Panc1 (cell line): ENCODE data around the gene ZSCAN21. TPM values are rescaled to one million over a fixed set of nuclear protein-coding genes. Genes with fewer than 3 reads are reported as not detected.
"Not testable (repeated sequence)": the region's sequence is repeated elsewhere in the genome, so short reads cannot be mapped to it uniquely, and the experiment has no call there.

Source experiments
- ATAC-seq: fragments of 200-7000 bp; cut with Tn5 transposase; 2 replicates; pipeline ENCODE4 v1.9.1; 2020; ENCODE audit warnings: mild to moderate bottlenecking, moderate library complexity
- BruUV-seq: library from RNA; stranded (reverse); fragments of 400-500 nt; replicated peaks from 2 replicates; lab custom pipeline; 2021; lab: Mats Ljungman, UMichigan
- CTCF ChIA-PET: fragments of 300-600 bp; sonication (Branson Sonifier 250); formaldehyde crosslinking; loops from one replicate; lab custom pipeline; 2022; ENCODE audit warnings: antibody characterized with exemption; lab: Charles Lee
- POLR2A ChIA-PET: fragments of 300-600 bp; sonication (Branson Sonifier 250); formaldehyde crosslinking; loops from one replicate; lab custom pipeline; 2022; ENCODE audit warnings: antibody characterized with exemption; lab: Charles Lee
- DNase-seq: peaks from one replicate; pipeline ENCODE4 v3.0.0-alpha.2; 2010; ENCODE audit warnings: low read depth, low spot score
- H3K27ac ChIP-seq: 2 replicates; pipeline ENCODE4 v1.5.1; 2011; ENCODE audit warnings: mild to moderate bottlenecking, low read length, inconsistent platforms
- H3K27me3 ChIP-seq: fragments of 200-500 bp; sonication (Bioruptor generic); 2 replicates; pipeline ENCODE4 v1.6.0; 2014; ENCODE audit warnings: low read length, inconsistent platforms; ENCODE audit not compliant: control insufficient read depth, insufficient read depth
- H3K36me3 ChIP-seq: fragments of 200-500 bp; sonication (Bioruptor generic); 2 replicates; pipeline ENCODE4 v1.5.1; 2014; ENCODE audit warnings: inconsistent platforms, mild to moderate bottlenecking, low read length, moderate library complexity; ENCODE audit not compliant: control insufficient read depth, insufficient read depth
- H3K4me1 ChIP-seq: 2 replicates; pipeline ENCODE4 v1.5.1; 2011; ENCODE audit warnings: inconsistent platforms, mild to moderate bottlenecking, low read length, moderate library complexity; ENCODE audit not compliant: control insufficient read depth, insufficient read depth
- H3K4me3 ChIP-seq, 2 experiments: 2 replicates each; pipeline ENCODE4 v1.5.1; 2011 to 2012; ENCODE audit warnings: low read depth in 2 of 2, low read length in 2 of 2, mild to moderate bottlenecking in 2 of 2, inconsistent platforms in 1 of 2, moderate library complexity in 1 of 2
- H3K9me3 ChIP-seq: fragments of 200-500 bp; sonication (Bioruptor generic); 2 replicates; pipeline ENCODE4 v1.5.1; 2014; ENCODE audit warnings: low read depth, mild to moderate bottlenecking, inconsistent platforms, low read length, moderate library complexity; ENCODE audit not compliant: control insufficient read depth, insufficient read depth
- POLR2AphosphoS5 ChIP-seq: IDR thresholded peaks from 2 replicates; pipeline ENCODE4 v1.6.1; 2012; ENCODE audit warnings: mild to moderate bottlenecking, low read depth, low read length, moderate library complexity
- TCF7L2 ChIP-seq: IDR thresholded peaks from 2 replicates; pipeline ENCODE4 v1.6.1; 2011; ENCODE audit warnings: mild to moderate bottlenecking, low read depth, low read length, inconsistent platforms
- in situ Hi-C: cut with HindIII; loops from 2 replicates; pipeline ENCODE4 v1.10.0; 2016; ENCODE audit warnings: low sequenced_read_pairs, low pct_unique_long_range_greater_than_20kb
- intact Hi-C: fragments of 100-400 bp; cut with micrococcal nuclease; formaldehyde crosslinking; loops from one replicate; pipeline ENCODE4 v1.10.0; 2022; ENCODE audit not compliant: unreplicated experiment
- total RNA-seq: library from RNA; stranded (reverse); gene quantifications from one replicate; pipeline ENCODE4 v1.2.1, GENCODE V29; 2021; ENCODE audit not compliant: unreplicated experiment
- TF ChIP-seq, protein P1 (sequence below), 2 experiments: IDR thresholded peaks; 2 replicates each; pipeline ENCODE4 v1.6.1; 2011 to 2012; ENCODE audit warnings: low read depth in 2 of 2, control low read depth in 1 of 2, low read length in 1 of 2, mild to moderate bottlenecking in 1 of 2, moderate library complexity in 1 of 2; ENCODE audit not compliant: insufficient read depth in 1 of 2

The ZSCAN21 gene
- total RNA-seq, 1 experiment from 2014 or later, result 13.4 TPM

DNA sequence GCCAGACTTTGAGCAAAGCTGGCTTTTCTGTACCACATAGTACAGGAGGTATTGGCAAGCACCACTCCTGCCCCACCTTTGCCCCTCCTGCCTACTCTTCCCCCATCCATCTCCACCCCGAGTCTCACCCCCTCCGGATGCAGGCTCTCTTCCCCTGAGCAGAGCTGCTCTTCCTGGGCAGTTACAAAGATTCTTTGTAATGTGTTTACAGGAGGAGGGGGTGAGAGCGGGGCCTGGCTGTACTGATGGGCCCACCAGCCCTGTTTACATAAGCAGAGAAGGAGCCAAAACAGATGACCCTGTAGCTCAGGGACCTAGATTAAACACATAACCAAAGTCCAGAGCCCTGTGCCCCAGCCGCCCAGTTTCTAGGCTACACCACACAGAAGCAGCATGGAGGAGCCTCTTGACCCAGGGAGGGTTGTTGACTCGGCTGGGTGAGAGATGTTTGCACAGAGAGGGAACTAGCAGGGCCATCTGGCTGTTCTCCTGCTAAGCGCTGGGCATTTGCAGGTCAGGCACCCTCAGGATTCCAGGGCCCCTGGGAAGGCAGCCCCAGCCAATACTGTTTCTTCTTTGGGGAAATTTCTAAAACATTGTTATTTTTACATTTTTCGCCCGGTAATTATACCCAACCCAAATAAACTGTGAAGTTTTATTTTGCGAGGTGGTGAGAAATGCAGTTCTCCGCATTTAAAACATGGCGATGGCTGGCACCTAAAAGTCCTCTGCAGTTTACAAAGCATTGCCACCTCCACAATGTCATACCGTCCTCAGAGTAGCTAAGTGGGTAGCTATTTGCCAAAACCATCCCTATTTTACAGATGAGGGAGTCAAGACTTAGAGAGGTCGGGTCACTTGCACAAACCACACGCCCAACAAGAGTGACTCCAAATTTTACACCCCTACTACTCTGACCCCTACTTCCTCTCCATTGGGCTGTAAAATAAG, 45.6 kb upstream of the ZSCAN21 start:
- no peaks in the 10 kb centered on the region for H3K36me3 ChIP-seq
- no peaks in the 10 kb centered on the region for H3K27me3 ChIP-seq
- intact Hi-C loops, result no loop called here
- POLR2A ChIA-PET, result no interaction called here
- ATAC-seq (peak; percentile 83), DNase-seq (no peak)
- peak overlapping the region in 1 of 2 experiments; percentile 5; a peak in 1 of 4 replicates for H3K4me3 ChIP-seq
- BruUV-seq, result no TSS peak
- H3K27ac ChIP-seq, result peak overlapping the region; percentile 45
- TF ChIP-seq POLR2AphosphoS5 (no peak), TCF7L2 (no peak)
- in situ Hi-C loops, result no loop called here
- CTCF ChIA-PET, result interaction anchor here (1.1 to 1.8 kb wide), 2 partner anchors 11 to 90 kb away, joined by 3 to 5 read pairs; partner anchors contain the start of gene ZKSCAN1
- H3K9me3 ChIP-seq, result no peaks in the 10 kb centered on the region
- H3K4me1 ChIP-seq, result peaks cover 17% of the 10 kb centered on the region

DNA sequence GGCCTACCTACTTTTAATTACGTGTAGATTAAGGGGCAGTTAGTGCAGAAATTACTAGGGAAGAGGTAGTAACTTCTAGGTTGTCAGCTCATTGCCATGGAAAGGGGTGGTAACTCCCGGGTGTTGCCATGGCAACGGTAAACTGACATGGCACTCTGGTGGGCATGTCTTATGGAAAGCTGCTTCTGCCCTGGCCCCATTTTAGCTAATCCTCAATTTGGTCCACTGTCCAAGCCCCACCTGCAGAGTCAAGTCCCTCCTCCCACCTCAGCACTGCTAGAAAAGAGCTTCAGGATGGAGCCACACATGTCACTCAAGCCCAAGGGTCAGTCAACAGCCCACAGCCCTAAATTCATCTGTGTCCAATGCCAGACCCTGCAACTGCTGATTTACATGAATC, 41.7 kb upstream of the ZSCAN21 start:
- Histone ChIP-seq H3K9me3 (no peaks in the 10 kb centered on the region), H3K27ac (no peak overlapping the region), H3K36me3 (no peaks in the 10 kb centered on the region), H3K27me3 (no peaks in the 10 kb centered on the region), H3K4me3 (no peak overlapping the region), H3K4me1 (peaks cover 13% of the 10 kb centered on the region; the same call in 1 of the 2 replicates)
- ChIA-PET POLR2A (no interaction called here), CTCF (no interaction called here)
- ATAC-seq (no peak), DNase-seq (no peak)
- in situ Hi-C loops (no loop called here), intact Hi-C loops (no loop called here)
- no peak for TF ChIP-seq POLR2AphosphoS5
- TF ChIP-seq, protein P1, sequence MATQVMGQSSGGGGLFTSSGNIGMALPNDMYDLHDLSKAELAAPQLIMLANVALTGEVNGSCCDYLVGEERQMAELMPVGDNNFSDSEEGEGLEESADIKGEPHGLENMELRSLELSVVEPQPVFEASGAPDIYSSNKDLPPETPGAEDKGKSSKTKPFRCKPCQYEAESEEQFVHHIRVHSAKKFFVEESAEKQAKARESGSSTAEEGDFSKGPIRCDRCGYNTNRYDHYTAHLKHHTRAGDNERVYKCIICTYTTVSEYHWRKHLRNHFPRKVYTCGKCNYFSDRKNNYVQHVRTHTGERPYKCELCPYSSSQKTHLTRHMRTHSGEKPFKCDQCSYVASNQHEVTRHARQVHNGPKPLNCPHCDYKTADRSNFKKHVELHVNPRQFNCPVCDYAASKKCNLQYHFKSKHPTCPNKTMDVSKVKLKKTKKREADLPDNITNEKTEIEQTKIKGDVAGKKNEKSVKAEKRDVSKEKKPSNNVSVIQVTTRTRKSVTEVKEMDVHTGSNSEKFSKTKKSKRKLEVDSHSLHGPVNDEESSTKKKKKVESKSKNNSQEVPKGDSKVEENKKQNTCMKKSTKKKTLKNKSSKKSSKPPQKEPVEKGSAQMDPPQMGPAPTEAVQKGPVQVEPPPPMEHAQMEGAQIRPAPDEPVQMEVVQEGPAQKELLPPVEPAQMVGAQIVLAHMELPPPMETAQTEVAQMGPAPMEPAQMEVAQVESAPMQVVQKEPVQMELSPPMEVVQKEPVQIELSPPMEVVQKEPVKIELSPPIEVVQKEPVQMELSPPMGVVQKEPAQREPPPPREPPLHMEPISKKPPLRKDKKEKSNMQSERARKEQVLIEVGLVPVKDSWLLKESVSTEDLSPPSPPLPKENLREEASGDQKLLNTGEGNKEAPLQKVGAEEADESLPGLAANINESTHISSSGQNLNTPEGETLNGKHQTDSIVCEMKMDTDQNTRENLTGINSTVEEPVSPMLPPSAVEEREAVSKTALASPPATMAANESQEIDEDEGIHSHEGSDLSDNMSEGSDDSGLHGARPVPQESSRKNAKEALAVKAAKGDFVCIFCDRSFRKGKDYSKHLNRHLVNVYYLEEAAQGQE (IDR thresholded peaks at IDR 0.05; ENCODE audit: insufficient read depth in 1 of 2, low read depth in 2 of 2, low read length in 1 of 2), result no peak
- BruUV-seq, result no TSS peak

DNA sequence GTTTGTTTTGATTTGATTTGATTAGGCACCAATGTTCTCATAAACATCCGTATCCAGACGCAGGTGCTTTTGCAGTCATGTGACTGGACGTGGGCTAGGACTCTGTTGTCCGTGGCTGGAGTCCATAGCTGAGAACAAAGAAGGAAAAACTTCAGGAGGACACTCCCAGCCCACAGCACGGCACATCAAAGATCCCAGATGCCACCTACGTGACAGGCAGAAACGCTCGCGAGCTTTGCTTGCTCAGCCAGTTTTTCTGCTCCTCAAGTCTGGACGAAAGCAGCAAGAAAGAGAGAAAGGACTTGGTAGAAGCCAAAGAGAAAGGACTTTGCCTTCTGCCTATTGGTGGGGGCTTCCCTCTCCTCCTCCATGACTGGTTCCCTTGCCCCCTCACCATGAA, 41.0 kb upstream of the ZSCAN21 start:
- CTCF ChIA-PET, result no interaction called here

DNA sequence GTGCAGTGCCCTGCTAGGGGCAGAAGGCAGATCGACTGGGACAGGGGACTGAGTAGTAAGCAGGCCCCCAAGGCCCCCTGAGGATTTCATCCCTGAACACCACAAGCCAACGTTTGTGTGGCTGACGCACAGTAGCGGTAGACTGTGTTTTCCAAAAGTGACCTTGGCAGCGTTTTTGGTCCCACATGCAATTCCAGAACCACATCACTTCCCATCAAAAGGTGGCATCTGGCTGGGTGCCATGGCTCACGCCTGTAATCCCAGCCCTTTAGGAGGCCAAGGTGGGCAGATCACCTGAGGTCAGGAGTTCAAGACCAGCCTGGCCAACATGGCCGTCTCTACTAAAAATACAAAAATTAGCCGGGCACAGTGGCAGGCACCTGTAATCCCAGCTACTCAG, 39.6 kb upstream of the ZSCAN21 start:
- ATAC-seq, POLR2A ChIA-PET, in situ Hi-C loops: not testable (repeated sequence)

More for the DNA sequence above, 41.0 kb upstream of the ZSCAN21 start:
- Histone ChIP-seq H3K9me3 (no peaks in the 10 kb centered on the region), H3K27ac (no peak overlapping the region), H3K4me1 (peaks cover 13% of the 10 kb centered on the region; the same call in 1 of the 2 replicates), H3K36me3 (no peaks in the 10 kb centered on the region), H3K4me3 (no peak overlapping the region), H3K27me3 (no peaks in the 10 kb centered on the region)
- TF ChIP-seq TCF7L2, result peak; percentile 67; the same call in 1 of the 2 replicates
- no peak for TF ChIP-seq POLR2AphosphoS5
- no TSS peak for BruUV-seq
- DNase-seq (no peak), ATAC-seq (no peak)
- intact Hi-C loops, result no loop called here
- in situ Hi-C loops, result no loop called here
- POLR2A ChIA-PET, result interaction anchor here (0.7 kb wide), 1 partner anchor 58 kb away, joined by 11 read pairs; no protein-coding TSS in a partner anchor

More for the DNA sequence above, 39.6 kb upstream of the ZSCAN21 start:
- H3K27me3 ChIP-seq, DNase-seq, H3K4me1 ChIP-seq, intact Hi-C loops, H3K27ac ChIP-seq, H3K4me3 ChIP-seq, BruUV-seq, CTCF ChIA-PET, H3K9me3 ChIP-seq, H3K36me3 ChIP-seq: not testable (repeated sequence)
